ENCODE results near the gene ACOT11.
"Not testable (repeated sequence)": the region's sequence is repeated elsewhere in the genome, so short reads cannot be mapped to it uniquely, and the experiment has no call there.

The ACOT11 gene

DNA sequence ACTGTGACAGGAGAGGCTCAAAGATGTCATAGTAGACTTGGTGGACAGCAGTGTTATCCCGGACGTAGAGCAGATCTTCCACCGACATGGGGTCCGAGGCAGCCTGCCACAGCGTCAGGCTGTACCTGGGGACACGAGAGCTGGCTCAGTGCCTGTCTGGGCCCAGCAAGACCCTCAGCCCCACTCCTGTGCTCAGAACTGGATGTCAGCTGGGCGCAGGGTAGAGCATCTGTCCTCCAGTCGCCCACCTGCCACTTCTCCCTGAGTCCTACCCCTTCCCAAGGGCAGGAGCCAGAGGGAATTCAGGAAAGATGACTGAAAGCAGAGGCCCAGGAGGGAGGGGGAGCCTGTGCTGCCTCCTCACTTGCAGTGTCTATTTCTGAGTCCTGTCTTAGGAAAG, 63.6 kb downstream of the ACOT11 start:
- DNase-seq, result no peak

GRCh38 chr1:54614024-54614423, 66.0 kb downstream of the ACOT11 start:
- no peak for DNase-seq

DNA sequence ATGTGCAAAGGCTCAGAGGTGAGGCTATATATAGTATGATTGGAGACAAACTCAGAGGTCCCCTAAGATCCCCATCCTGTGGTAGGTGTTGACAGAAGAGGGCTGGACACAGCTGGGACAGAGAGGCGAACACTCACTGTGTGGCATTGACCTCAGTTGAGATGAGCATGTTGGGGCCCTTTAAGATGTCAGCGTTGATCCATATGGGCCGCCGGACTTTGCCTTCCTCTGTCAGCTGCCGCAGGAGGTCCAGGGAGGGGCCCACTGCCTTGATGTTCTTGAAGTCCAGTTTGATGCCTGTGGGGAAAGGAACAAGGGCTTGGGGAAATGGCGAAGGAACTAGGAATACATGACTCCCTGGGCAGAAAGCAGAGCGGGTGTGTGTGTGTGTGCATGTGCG, 66.5 kb downstream of the ACOT11 start:
- DNase-seq, result no peak

DNA sequence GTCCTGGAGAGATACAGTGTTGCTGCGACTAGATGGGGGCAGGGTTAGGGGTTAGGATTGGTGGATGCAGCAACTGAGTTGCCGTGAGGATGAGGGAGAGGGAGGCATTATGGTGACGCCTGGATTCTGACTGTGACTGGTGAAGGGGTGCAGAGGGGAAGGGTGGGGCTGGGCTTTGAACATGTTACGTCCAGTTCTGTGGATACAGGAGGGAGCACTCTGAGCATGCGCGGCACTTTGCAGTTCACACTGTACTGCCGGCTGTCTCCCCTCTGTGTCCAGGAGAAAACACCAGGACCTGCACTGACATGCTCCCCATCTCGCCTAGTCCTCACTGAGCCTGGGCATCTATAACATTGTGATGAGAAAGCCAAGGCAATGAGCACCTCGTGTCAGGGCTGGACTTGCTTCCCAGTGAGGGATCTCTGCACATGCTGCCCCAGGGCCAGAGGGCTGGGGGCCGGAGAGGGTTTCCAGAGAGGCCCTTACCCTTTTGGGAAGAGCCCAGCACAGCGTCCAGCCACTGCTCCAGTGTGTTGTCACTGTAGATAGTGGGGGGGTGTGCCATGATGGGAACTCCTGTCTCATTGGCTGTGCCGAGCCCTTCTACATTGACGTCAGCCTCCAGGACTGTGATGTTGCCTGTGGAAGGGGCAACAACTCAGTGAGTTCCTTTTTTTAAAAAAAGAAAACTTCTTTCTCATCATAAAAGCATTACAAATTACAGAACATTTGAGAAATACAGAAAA, 67.7 kb downstream of the ACOT11 start:
- no peak for DNase-seq

DNA sequence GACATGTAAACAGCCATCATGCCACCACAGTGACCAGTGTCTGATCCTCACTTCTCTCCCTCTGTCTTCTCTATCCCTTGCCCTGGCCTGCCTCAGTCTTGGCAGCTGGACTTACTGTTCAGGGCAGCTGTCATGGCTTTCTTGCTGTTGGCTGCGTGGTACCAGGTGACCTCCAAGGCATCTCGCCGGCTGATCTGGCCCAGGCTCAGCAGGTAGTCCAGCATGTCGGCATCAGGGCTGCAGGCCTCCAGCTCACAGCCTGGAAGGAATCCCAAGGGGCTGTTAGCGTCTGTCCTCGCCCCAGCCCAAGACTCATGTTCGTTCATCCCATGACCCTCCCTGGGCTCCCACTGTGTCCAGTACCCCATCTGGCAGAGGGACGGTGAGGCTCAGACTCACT, 71.7 kb downstream of the ACOT11 start:
- DNase-seq, result no peak

DNA sequence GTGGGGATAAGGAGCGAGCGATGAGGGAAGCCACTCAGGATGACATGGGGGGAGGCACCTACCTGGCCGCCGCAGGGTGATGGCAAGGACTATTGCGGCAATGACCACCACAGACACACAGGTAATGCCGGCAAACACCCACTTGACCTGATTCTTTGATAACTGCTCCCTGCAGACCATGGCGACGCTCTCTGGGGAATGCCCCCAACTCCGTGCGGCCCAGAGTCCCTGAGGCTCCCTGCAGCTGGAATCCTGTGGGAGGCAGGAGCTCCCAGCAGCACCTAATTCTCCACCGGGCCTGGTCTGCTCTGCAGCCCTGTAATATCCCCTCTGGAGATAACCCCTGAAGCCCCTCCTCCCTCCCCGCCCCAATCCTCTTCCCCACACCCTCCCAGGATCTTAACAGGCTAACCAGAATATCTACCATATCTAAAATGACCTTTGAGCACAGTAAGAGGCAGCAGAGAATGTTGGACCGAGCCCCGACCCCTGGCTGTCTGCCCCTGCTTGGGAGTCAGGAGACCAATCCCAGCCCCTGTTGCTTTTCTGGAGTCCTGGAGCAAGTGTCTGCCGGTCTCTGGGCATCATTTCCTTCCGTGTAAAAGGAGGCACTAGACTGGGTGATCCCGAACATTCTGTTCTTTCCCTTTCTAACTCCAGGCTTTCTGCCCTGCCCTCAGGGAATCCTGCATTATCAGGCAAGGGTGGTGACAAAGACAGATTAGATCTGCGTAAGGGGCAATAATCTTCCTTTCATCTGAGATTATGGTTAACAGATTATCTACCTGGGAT, 75.4 kb downstream of the ACOT11 start, which contains the start of gene FAM151A:
Gene FAM151A, minus strand, starts transcription at position 310 of the 792 bp plus-strand sequence. Its CDS starts 130 bp downstream, at position 180.
- DNase-seq, result no peak

GRCh38 chr1:54624466-54625464, 76.7 kb downstream of the ACOT11 start:
- no peak for DNase-seq

- no peak for DNase-seq
These were observed 79.2 kb downstream of the ACOT11 start for GRCh38 chr1:54627196-54627595.

- not testable (repeated sequence) for DNase-seq
These were observed 87.8 kb downstream of the ACOT11 start for GRCh38 chr1:54635804-54636203.

- DNase-seq, result not testable (repeated sequence)
These were observed 88.7 kb downstream of the ACOT11 start for GRCh38 chr1:54636461-54637446.

GRCh38 chr1:54640361-54640760, 92.3 kb downstream of the ACOT11 start:
- no peak for DNase-seq

DNA sequence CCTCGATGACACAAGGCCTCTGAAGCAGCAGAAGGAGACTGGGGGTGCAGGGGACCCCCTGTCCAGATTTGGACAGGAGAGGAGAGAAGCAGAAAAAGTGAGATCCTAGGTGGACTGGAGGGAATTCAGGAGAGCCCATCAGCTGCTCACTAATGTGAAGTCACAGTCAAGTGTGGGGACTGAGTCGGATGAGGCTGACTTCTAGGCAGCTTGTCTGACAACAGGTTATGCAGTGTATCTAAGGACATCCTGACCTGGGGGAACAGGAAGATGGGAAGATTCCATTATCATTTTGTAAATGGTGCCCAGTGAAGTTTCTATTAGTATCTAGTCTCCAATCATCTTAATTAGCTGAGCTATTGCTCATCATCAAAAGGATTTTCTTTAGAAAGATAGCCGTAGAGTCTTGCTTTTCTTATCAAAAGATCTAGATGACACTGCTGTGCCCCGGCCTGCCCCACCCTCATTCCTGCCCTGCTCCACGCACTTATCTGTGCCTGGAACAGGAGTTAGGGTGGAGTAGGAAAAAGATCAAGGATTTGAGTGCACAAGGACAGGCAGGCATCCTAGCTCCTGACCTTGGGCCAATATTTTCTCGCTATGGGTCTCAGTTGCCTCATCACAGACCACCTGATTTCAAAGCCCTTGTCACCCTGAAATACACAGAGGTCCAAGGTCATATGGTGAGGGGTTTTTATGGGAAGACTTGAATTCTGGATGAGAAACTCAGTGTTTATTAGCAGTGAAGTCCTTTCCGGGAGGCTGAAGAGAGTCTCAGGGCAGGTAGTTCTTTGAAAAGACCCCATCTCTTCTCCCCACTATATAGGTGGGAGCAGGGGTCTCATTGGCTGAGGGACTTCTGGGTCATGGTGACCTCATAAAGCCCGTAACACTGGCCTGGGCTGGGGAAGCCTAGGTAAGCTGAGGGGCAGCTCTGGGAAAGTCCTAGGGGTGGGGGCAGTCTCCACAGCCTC, 93.1 kb downstream of the ACOT11 start, which contains the start of gene MROH7:
Gene MROH7, plus strand, starts transcription at position 924 of the 974 bp plus-strand sequence. CDS start 11,141 bp downstream, outside the sequence.
- no peak for DNase-seq

GRCh38 chr1:54643736-54644135, 95.7 kb downstream of the ACOT11 start:
- no peak for DNase-seq

- DNase-seq, result no peak
These were observed 98.0 kb downstream of the ACOT11 start for GRCh38 chr1:54645806-54646676.

GRCh38 chr1:54649130-54649898, 101.3 kb downstream of the ACOT11 start:
- no peak for DNase-seq

DNA sequence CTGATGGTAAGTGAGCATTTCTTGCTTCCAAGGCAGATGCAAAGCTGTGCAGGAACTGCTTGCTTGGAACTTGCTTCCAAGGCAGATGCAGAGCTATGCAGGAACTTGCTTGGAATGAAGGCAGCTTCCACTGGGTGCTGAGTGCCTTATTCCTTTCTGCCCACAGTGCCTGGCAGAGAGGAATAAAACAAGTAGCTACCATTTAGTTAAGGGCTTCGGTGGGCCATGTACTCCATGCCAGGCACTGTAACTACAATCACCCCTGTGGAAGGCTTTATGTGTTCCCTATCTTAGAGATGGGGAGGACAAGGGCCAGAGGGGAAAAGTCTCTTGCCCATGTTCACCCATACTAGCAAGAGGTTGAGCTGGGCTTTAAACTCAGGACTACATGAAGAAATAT, 101.9 kb downstream of the ACOT11 start:
- DNase-seq, result no peak

DNA sequence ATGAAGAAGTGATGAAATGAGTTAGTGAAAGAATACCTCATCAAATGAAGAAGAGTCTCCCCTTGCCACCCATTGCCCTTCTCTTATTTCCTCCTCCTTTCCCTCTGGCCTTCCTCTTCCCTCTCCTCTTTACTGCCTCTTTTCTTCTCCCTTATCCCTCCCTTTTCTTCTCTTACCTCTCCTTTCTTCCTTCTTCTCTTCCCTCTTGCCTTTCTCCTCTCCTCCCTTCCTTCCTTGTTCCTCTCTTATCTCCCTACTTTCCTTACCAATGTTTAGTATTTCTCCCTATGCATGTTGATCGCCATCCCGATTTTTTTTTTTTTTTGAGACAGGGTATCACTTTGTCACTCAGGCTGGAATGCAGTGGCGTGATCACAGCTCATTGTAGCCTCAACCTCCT, 102.4 kb downstream of the ACOT11 start:
- DNase-seq, result no peak

- DNase-seq, result no peak
These were observed 103.6 kb downstream of the ACOT11 start for GRCh38 chr1:54651608-54652007.
